Sigmoid colon (tissue), 4 donors: ENCODE measurements around the gene BANP.

ENCODE experiments used
- EP300 ChIP-seq, 4 donors: sonication (generic); formaldehyde crosslinking; IDR thresholded peaks; one replicate each; pipeline ENCODE4 v1.6.1; 2017; ENCODE audit warnings: antibody characterized with exemption in 4 of 4
- TF ChIP-seq, protein P1 (sequence below), 4 experiments: fragments of 450-650 bp in 3 of 4; fragments of 200-600 bp in 1 of 4; IDR thresholded peaks; one replicate each; pipeline ENCODE4 v1.5.1; 2016 to 2019; ENCODE audit warnings: antibody characterized with exemption in 4 of 4, mild to moderate bottlenecking in 3 of 4, moderate library complexity in 2 of 4

GRCh38 chr16:87945351-87946042, 5.7 kb upstream of the BANP start:
- TF ChIP-seq EP300 (IDR thresholded peaks at IDR 0.05): peak in 2 of 4 donors; percentile 56 to 57
- TF ChIP-seq, protein P1, sequence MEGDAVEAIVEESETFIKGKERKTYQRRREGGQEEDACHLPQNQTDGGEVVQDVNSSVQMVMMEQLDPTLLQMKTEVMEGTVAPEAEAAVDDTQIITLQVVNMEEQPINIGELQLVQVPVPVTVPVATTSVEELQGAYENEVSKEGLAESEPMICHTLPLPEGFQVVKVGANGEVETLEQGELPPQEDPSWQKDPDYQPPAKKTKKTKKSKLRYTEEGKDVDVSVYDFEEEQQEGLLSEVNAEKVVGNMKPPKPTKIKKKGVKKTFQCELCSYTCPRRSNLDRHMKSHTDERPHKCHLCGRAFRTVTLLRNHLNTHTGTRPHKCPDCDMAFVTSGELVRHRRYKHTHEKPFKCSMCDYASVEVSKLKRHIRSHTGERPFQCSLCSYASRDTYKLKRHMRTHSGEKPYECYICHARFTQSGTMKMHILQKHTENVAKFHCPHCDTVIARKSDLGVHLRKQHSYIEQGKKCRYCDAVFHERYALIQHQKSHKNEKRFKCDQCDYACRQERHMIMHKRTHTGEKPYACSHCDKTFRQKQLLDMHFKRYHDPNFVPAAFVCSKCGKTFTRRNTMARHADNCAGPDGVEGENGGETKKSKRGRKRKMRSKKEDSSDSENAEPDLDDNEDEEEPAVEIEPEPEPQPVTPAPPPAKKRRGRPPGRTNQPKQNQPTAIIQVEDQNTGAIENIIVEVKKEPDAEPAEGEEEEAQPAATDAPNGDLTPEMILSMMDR (IDR thresholded peaks at IDR 0.05): no peak
